ENCODE results near the gene AGBL4.

Gene AGBL4

GRCh38 chr1:48495911-48496310 is 1527.8 kb downstream of the AGBL4 start:
- no peak overlapping the region for H3K27ac ChIP-seq (ENCODE audit: low read depth, low read length)
- H3K9me3 ChIP-seq (ENCODE audit: control insufficient read depth in 1 of 2, low read length in 2 of 2): no peaks in the 10 kb centered on the region
- H3K9ac ChIP-seq (ENCODE audit: low read depth in 1 of 2, low read length in 2 of 2): no peak overlapping the region
- no peaks in the 10 kb centered on the region for H3K27me3 ChIP-seq (ENCODE audit: control insufficient read depth in 1 of 2, insufficient read depth in 2 of 2, low read length in 2 of 2)
- no peaks in the 10 kb centered on the region for H3K36me3 ChIP-seq (ENCODE audit: control insufficient read depth in 1 of 2, insufficient read depth in 2 of 2, low read length in 2 of 2)
- no peak overlapping the region for H3K4me3 ChIP-seq (ENCODE audit: low read depth in 1 of 2, low read length in 2 of 2)
- peaks cover 12 to 15% of the 10 kb centered on the region in 2 donors for H3K4me1 ChIP-seq (ENCODE audit: control insufficient read depth in 1 of 2, insufficient read depth in 2 of 2, low read length in 2 of 2)

GRCh38 chr1:48495166-48495565 is 1528.6 kb downstream of the AGBL4 start:
- H3K9me3 ChIP-seq (ENCODE audit: control insufficient read depth in 1 of 2, low read length in 2 of 2): no peaks in the 10 kb centered on the region
- no peak overlapping the region for H3K27ac ChIP-seq (ENCODE audit: low read depth, low read length)
- no peaks in the 10 kb centered on the region for H3K27me3 ChIP-seq (ENCODE audit: control insufficient read depth in 1 of 2, insufficient read depth in 2 of 2, low read length in 2 of 2)
- no peak overlapping the region for H3K9ac ChIP-seq (ENCODE audit: low read depth in 1 of 2, low read length in 2 of 2)
- peaks cover 12 to 15% of the 10 kb centered on the region in 2 donors for H3K4me1 ChIP-seq (ENCODE audit: control insufficient read depth in 1 of 2, insufficient read depth in 2 of 2, low read length in 2 of 2)
- no peaks in the 10 kb centered on the region for H3K36me3 ChIP-seq (ENCODE audit: control insufficient read depth in 1 of 2, insufficient read depth in 2 of 2, low read length in 2 of 2)
- no peak overlapping the region for H3K4me3 ChIP-seq (ENCODE audit: low read depth in 1 of 2, low read length in 2 of 2)

- H3K27me3 ChIP-seq (ENCODE audit: control insufficient read depth in 1 of 2, insufficient read depth in 2 of 2, low read length in 2 of 2): no peaks in the 10 kb centered on the region
- no peak overlapping the region for H3K9ac ChIP-seq (ENCODE audit: low read depth in 1 of 2, low read length in 2 of 2)
- no peaks in the 10 kb centered on the region for H3K36me3 ChIP-seq (ENCODE audit: control insufficient read depth in 1 of 2, insufficient read depth in 2 of 2, low read length in 2 of 2)
- peaks cover 12 to 15% of the 10 kb centered on the region in 2 donors for H3K4me1 ChIP-seq (ENCODE audit: control insufficient read depth in 1 of 2, insufficient read depth in 2 of 2, low read length in 2 of 2)
- no peak overlapping the region for H3K27ac ChIP-seq (ENCODE audit: low read depth, low read length)
- H3K4me3 ChIP-seq (ENCODE audit: low read depth in 1 of 2, low read length in 2 of 2): no peak overlapping the region
- no peaks in the 10 kb centered on the region for H3K9me3 ChIP-seq (ENCODE audit: control insufficient read depth in 1 of 2, low read length in 2 of 2)
These were observed 1529.6 kb downstream of the AGBL4 start for GRCh38 chr1:48493970-48494769.

GRCh38 chr1:48493041-48493440 is 1530.7 kb downstream of the AGBL4 start:
- Histone ChIP-seq H3K27me3 (ENCODE audit: control insufficient read depth in 1 of 2, insufficient read depth in 2 of 2, low read length in 2 of 2) (no peaks in the 10 kb centered on the region), H3K27ac (ENCODE audit: low read depth, low read length) (no peak overlapping the region), H3K36me3 (ENCODE audit: control insufficient read depth in 1 of 2, insufficient read depth in 2 of 2, low read length in 2 of 2) (no peaks in the 10 kb centered on the region), H3K4me3 (ENCODE audit: low read depth in 1 of 2, low read length in 2 of 2) (no peak overlapping the region), H3K9ac (ENCODE audit: low read depth in 1 of 2, low read length in 2 of 2) (no peak overlapping the region), H3K4me1 (ENCODE audit: control insufficient read depth in 1 of 2, insufficient read depth in 2 of 2, low read length in 2 of 2) (peaks cover 11 to 12% of the 10 kb centered on the region in 2 donors), H3K9me3 (ENCODE audit: control insufficient read depth in 1 of 2, low read length in 2 of 2) (no peaks in the 10 kb centered on the region)

GRCh38 chr1:48492392-48492791 is 1531.4 kb downstream of the AGBL4 start:
- no peaks in the 10 kb centered on the region for H3K36me3 ChIP-seq (ENCODE audit: control insufficient read depth in 1 of 2, insufficient read depth in 2 of 2, low read length in 2 of 2)
- H3K4me3 ChIP-seq (ENCODE audit: low read depth in 1 of 2, low read length in 2 of 2): no peak overlapping the region
- H3K27me3 ChIP-seq (ENCODE audit: control insufficient read depth in 1 of 2, insufficient read depth in 2 of 2, low read length in 2 of 2): no peaks in the 10 kb centered on the region
- H3K9ac ChIP-seq (ENCODE audit: low read depth in 1 of 2, low read length in 2 of 2): no peak overlapping the region
- peaks cover 11 to 12% of the 10 kb centered on the region in 2 donors for H3K4me1 ChIP-seq (ENCODE audit: control insufficient read depth in 1 of 2, insufficient read depth in 2 of 2, low read length in 2 of 2)
- no peak overlapping the region for H3K27ac ChIP-seq (ENCODE audit: low read depth, low read length)
- no peaks in the 10 kb centered on the region for H3K9me3 ChIP-seq (ENCODE audit: control insufficient read depth in 1 of 2, low read length in 2 of 2)

GRCh38 chr1:48488721-48489120 is 1535.0 kb downstream of the AGBL4 start:
- Histone ChIP-seq H3K4me3 (ENCODE audit: low read depth in 1 of 2, low read length in 2 of 2) (no peak overlapping the region), H3K4me1 (ENCODE audit: control insufficient read depth in 1 of 2, insufficient read depth in 2 of 2, low read length in 2 of 2) (peaks cover under 1 to 2% of the 10 kb centered on the region in 2 donors), H3K9me3 (ENCODE audit: control insufficient read depth in 1 of 2, low read length in 2 of 2) (no peaks in the 10 kb centered on the region), H3K9ac (ENCODE audit: low read depth in 1 of 2, low read length in 2 of 2) (no peak overlapping the region), H3K36me3 (ENCODE audit: control insufficient read depth in 1 of 2, insufficient read depth in 2 of 2, low read length in 2 of 2) (no peaks in the 10 kb centered on the region), H3K27me3 (ENCODE audit: control insufficient read depth in 1 of 2, insufficient read depth in 2 of 2, low read length in 2 of 2) (no peaks in the 10 kb centered on the region), H3K27ac (ENCODE audit: low read depth, low read length) (no peak overlapping the region)

Data from duodenal mucosa (tissue), 2 donors.